ENCODE measurements around the gene DGKI. TPM values are rescaled to one million over a fixed set of nuclear protein-coding genes. Genes with fewer than 3 reads are reported as not detected.

The DGKI gene
- total and polyA plus RNA-seq, 9 of the 15 experiments (the other 6 are each of a cell fraction or from before 2014, with no cell fraction given), result 0.11 to 0.54 (median 0.15) TPM; not detected in 5

- TF ChIP-seq DEAF1 (CRISPR knock-in tag; IDR thresholded peaks at IDR 0.05) (peak; percentile 91), RFX7 (CRISPR knock-in tag; IDR thresholded peaks at IDR 0.05) (no peak), ZNF766 (CRISPR knock-in tag; conservative IDR thresholded peaks at IDR 0.05) (0 out of 2 replicates have a peak, but pooled peaks have one; percentile 22), ZFP36 (IDR thresholded peaks at IDR 0.05; ENCODE audit: low read depth, low read length, partially characterized antibody) (no peak), CREM (IDR thresholded peaks at IDR 0.05; ENCODE audit: low read depth) (0 out of 2 replicates have a peak, but pooled peaks have one; percentile 11), SPI1 (IDR thresholded peaks at IDR 0.05; ENCODE audit: borderline replicate concordance, low read depth, low read length) (peak; percentile 64; the same call in 1 of the 2 replicates), HMG20A (CRISPR knock-in tag; conservative IDR thresholded peaks at IDR 0.05) (0 out of 2 replicates have a peak, but pooled peaks have one; percentile 26), ZNF140 (CRISPR knock-in tag; IDR thresholded peaks at IDR 0.05) (no peak), ZNF740 (CRISPR knock-in tag; IDR thresholded peaks at IDR 0.05) (no peak), ZNF740 (tag; IDR thresholded peaks at IDR 0.05) (no peak), ARID3A (IDR thresholded peaks at IDR 0.05; ENCODE audit: borderline replicate concordance, low read depth, low read length) (0 out of 2 replicates have a peak, but pooled peaks have one; percentile 32), REST (IDR thresholded peaks at IDR 0.05; ENCODE audit: borderline replicate concordance) (peak; percentile 85), REST (CRISPR knock-in tag; IDR thresholded peaks at IDR 0.05; ENCODE audit: low read depth) (no peak)
These were observed 190.4 kb downstream of the DGKI start (continued) for GRCh38 chr7:137656227-137656849.
